HepG2 (cell line): Measurements from ENCODE around the gene ITPR1.

Source experiments
- ARID2 ChIP-seq: sonication (generic); formaldehyde crosslinking; IDR thresholded peaks from 2 replicates; pipeline ENCODE4 v1.8.1; 2022; ENCODE audit warnings: mild to moderate bottlenecking, missing genetic modification reagents, borderline replicate concordance
- BCLAF1 ChIP-seq: fragments of 450-650 bp; IDR thresholded peaks from 2 replicates; pipeline ENCODE4 v1.6.1; 2017; ENCODE audit warnings: mild to moderate bottlenecking
- CTCF ChIP-seq: sonication (generic); formaldehyde crosslinking; IDR thresholded peaks from 2 replicates; pipeline ENCODE4 v1.5.0; 2020; ENCODE audit warnings: mild to moderate bottlenecking, missing genetic modification reagents, moderate library complexity
- DBP ChIP-seq: sonication (generic); formaldehyde crosslinking; IDR thresholded peaks from 2 replicates; pipeline ENCODE4 v1.4.0; 2020; ENCODE audit warnings: missing genetic modification reagents; ENCODE audit errors: not compliant biosample characterization
- EZH2 ChIP-seq: conservative IDR thresholded peaks from 2 replicates; pipeline ENCODE4 v1.6.1; 2012; ENCODE audit warnings: mild to moderate bottlenecking, low read depth, low read length, moderate library complexity
- MBNL3 ChIP-seq: fragments of 250-450 bp; sonication (Bioruptor Pico); conservative IDR thresholded peaks from 2 replicates; pipeline ENCODE4 v1.8.0; 2022; ENCODE audit warnings: mild to moderate bottlenecking, inconsistent platforms
- MXD3 ChIP-seq: IDR thresholded peaks from 2 replicates; pipeline ENCODE4 v1.6.1; 2016; ENCODE audit warnings: mild to moderate bottlenecking, missing biosample characterization, missing genetic modification reagents
- NFYC ChIP-seq: IDR thresholded peaks from 2 replicates; pipeline ENCODE4 v1.6.1; 2016; ENCODE audit warnings: missing genetic modification reagents, missing compliant biosample characterization
- POLR2A ChIP-seq, 2 experiments: IDR thresholded peaks; 2 replicates each; pipeline ENCODE4 v1.6.1; 2011; ENCODE audit warnings: low read depth in 2 of 2, low read length in 2 of 2, mild to moderate bottlenecking in 1 of 2, moderate library complexity in 1 of 2; ENCODE audit not compliant: insufficient read depth in 1 of 2
- TARDBP ChIP-seq: sonication (generic); formaldehyde crosslinking; IDR thresholded peaks from 2 replicates; pipeline ENCODE4 v1.8.0; 2022; ENCODE audit warnings: mild to moderate bottlenecking, missing genetic modification reagents
- ZNF550 ChIP-seq: sonication (generic); formaldehyde crosslinking; IDR thresholded peaks from 2 replicates; pipeline ENCODE4 v1.4.0; 2020; ENCODE audit warnings: mild to moderate bottlenecking, missing genetic modification reagents, borderline replicate concordance
- ZSCAN31 ChIP-seq: sonication (generic); formaldehyde crosslinking; IDR thresholded peaks from 2 replicates; pipeline ENCODE4 v1.5.0; 2020; ENCODE audit warnings: low read depth, mild to moderate bottlenecking, missing genetic modification reagents

GRCh38 chr3:4743371-4743770, 250.2 kb downstream of the ITPR1 start:
- TF ChIP-seq NFYC (CRISPR knock-in tag) (no peak), POLR2A (IDR thresholded peaks at IDR 0.05; ENCODE audit: insufficient read depth in 1 of 2, low read depth in 2 of 2, low read length in 2 of 2) (no peak), ZNF550 (CRISPR knock-in tag) (no peak), EZH2 (no peak), DBP (CRISPR knock-in tag) (no peak), ZSCAN31 (CRISPR knock-in tag) (no peak), CTCF (no peak), MXD3 (CRISPR knock-in tag) (no peak), BCLAF1 (no peak), ARID2 (CRISPR knock-in tag) (no peak), TARDBP (CRISPR knock-in tag) (no peak), MBNL3 (CRISPR knock-in tag) (no peak)
